GM19239 (cell line): ENCODE measurements around the gene DLG5.

Experiments used
- DNase-seq: peaks from one replicate; pipeline ENCODE4 v3.0.0; 2011; ENCODE audit warnings: low spot score; ENCODE audit not compliant: insufficient read length
- FAIRE-seq: peaks from 2 replicates; lab custom pipeline; 2011; peaks lifted over from hg19 to GRCh38; lab: Jason Lieb, UNC

The DLG5 gene

GRCh38 chr10:77744245-77744644 is 182.3 kb downstream of the DLG5 start:
- DNase-seq (no peak), FAIRE-seq (no peak)

DNA sequence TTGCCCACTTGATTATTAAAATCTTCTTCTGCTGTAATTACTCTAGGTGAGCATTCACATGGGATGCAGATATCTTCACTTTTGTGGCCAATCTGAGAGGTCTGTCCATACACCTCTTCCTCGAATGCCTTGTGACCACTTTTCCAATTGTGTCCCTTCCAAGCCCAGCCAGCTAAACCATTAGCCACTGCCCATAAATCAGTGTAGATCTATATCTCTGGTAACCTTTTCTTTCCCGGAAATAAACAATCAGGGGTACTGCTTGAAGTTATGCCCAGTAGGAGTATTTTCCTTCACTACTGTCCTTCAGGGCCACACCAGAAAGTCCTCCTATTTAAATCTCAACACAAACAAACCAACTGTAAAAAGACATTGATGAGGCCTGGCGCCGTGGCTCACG is 184.4 kb downstream of the DLG5 start:
- FAIRE-seq (no peak), DNase-seq (no peak)

- DNase-seq (no peak), FAIRE-seq (no peak)
Measured at GRCh38 chr10:77741746-77742145, 184.8 kb downstream of the DLG5 start.
